ACHN (cell line): ENCODE data around the gene ATF7.
A peak's percentile ranks its signal among the peaks of the same experiment; 100 is the strongest.

Experiments used
- DNase-seq: peaks from one replicate; pipeline ENCODE4 v3.0.0-alpha.2; 2015
- in situ Hi-C: cut with HindIII; loops from 2 replicates; pipeline ENCODE4 v1.10.0; 2017; ENCODE audit warnings: low sequenced_read_pairs, low pct_ligation_motif_present, low pct_unique_long_range_greater_than_20kb

The ATF7 gene

DNA sequence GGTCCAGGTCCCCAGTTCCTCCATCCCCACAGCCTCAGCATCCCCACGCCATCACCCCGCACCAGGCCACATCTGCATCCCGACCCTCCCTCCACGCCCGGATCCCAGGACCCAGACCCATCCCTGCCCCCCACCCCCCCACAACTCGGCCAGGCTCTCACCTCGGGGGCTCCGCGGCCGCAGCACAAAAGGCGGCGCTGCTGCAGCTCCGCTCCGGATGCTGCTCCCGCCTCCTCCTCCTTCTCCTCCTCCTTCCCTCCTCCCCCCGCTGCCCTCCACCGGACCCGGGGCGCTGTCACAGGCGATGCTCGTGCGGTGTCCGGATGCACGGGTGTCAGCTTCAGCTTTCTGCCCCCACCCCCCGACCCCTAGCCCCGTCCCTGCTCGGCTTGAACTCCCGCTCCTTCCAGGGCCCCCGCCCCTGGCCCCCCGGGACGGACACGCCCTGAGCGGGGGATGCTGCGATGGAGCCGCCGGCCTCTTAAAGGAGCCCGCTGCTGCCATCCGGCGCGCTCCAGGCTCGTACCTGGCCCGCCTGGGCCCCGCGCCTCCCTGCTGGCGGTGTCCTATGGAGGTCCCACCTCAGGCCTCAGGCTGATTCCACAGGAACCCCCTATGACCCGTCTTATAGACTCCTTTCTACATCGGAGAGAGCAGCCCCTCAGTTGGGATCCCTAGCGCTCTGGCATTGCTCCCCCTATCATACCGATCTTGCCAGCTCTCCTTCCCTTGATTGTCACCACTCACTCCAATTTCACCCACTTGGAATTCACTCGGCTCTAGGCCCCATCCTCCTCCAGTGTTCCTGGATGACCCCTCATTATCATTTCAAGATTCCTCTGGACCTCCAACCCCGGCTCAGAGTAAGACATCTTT, 126.7 kb downstream of the ATF7 start, which contains the start of gene MAP3K12:
TSS of gene MAP3K12 (minus strand) at position 193 of the 876 bp plus-strand sequence. CDS start 12,067 bp downstream, outside the sequence.
- in situ Hi-C loops: no loop called here
- DNase-seq: peak; percentile 80

DNA sequence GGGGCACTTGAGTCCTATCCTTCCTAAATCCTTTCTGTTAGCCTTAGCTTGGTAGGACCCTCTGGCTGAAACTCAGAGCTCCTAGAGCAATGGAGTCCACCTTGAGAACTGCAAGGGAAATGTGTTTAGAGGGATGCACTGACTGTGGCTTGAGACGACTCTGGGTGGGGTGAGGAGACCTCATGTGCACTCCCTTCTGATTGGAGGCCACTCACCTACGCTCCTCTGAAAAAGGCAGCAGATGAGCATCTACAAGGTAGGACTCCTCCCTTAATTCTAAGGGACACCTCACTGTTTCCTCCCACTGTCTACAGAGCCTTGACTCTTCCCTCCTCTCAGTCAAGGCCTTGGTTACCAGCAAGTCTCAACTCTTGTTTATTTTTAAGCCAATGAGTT, 127.9 kb downstream of the ATF7 start:
- in situ Hi-C loops: no loop called here
- no peak for DNase-seq

DNA sequence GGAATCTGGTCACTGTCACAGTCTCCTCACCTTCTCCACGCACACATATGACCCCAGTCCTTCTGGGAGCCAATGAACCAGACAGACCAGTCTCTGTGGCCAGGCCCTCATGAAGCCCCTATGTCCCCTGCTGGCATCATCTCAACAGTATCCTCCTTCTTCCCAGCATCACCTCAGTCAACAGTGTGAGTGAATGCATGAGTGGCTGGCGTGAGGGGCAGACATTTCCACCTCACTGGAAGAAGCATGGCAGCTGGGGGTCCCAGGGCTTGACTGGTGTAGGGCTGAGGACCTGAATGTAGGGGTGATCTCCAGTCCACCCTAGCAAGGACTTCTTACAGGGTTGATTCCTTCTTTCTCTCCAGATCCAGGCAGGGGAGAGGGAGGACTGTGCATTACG, 128.7 kb downstream of the ATF7 start:
- in situ Hi-C loops: no loop called here
- no peak for DNase-seq

DNA sequence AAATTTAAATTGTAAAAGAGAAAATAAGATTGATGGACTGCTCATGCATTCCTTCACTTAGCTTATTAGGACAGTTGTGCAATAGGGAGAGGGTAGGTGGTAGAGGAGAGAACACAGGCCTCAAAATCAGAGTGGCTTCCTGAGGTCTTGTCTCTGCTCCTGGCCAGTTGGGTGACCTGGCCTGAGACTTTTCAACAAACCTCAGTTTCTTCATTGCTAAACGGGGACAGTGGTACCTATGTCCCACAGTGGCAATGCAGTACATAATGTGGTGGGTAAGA, 129.5 kb downstream of the ATF7 start:
- in situ Hi-C loops: no loop called here

DNA sequence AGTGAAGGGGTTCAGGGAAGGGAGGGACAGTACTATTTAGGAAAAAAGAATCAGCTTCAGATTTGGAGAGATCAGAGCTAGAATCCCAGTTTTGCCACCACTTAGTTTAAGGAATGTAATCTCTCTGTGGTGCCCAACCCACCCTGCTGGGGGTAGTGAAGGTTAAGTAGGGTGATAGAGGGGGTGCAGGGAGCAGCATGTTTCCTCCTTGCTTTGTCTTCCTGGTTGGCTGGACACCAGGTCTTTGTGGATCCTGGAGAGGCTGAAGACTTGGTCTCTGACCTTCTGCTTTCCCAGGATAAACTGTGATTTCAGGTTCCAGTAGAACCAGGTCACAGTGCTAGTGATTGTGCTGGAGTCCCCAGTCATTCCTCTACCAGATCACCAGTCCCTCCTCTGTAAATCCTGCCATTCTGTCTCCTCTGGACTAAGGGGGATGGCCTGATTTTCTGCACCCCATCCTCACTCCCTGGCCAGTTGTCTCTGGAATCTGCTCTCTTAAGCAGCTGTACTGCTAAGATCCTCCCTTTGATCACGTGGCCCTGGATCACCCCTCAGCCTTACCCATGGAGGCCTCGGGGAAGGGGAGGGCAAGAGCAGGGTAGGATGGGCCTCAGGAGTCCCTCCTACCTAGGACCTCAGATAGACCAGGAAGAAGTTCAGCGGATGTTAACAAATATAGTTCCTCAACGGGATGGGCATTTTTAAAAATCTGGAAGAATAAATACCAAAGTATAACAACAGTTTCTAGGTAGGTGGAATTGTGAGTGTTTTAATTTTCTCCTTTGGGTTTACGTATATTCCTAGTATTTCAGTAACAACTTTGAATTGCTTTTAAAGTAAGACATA, 130.1 kb downstream of the ATF7 start:
- DNase-seq: peak; percentile 95
- in situ Hi-C loops: no loop called here

More for the DNA sequence above, 129.5 kb downstream of the ATF7 start:
- no peak for DNase-seq

DNA sequence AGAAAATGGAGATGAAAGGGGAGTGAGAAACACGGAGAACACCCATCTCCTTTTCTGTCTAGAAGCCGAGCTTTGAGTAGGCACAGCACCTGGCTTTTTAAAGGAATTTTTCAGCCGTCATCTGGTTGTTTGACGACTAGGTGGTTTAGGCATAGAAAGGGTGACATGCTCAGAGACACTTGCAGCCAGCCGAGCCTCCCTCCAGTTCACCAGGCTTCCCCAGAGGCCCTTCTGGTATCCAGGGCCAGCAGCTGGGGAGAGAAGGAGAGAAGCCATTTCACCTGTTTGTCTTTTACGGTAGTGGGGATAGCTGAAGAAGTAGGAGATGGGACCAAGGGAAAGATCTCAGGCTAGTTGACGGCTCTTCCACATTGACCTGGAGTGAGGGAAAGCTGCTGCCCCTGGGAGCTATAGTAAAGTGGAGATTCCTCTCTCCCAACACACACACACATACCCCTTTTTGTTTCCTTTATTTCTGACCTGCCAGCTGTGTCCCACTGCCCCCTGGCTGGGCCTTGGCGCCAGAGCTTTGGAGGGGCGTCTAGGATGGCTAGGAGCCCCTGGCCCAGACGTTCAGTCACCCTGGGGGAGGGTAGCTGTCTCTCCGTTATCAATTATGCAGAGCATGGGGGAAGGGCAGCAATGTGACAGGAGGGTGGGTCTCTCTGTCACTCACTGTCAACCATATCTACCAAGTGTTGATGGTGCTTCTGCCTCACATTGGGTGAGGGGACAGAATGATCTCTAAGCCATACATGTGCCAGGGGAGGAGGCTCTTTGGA, 132.4 kb downstream of the ATF7 start:
- DNase-seq: no peak
- in situ Hi-C loops: no loop called here

DNA sequence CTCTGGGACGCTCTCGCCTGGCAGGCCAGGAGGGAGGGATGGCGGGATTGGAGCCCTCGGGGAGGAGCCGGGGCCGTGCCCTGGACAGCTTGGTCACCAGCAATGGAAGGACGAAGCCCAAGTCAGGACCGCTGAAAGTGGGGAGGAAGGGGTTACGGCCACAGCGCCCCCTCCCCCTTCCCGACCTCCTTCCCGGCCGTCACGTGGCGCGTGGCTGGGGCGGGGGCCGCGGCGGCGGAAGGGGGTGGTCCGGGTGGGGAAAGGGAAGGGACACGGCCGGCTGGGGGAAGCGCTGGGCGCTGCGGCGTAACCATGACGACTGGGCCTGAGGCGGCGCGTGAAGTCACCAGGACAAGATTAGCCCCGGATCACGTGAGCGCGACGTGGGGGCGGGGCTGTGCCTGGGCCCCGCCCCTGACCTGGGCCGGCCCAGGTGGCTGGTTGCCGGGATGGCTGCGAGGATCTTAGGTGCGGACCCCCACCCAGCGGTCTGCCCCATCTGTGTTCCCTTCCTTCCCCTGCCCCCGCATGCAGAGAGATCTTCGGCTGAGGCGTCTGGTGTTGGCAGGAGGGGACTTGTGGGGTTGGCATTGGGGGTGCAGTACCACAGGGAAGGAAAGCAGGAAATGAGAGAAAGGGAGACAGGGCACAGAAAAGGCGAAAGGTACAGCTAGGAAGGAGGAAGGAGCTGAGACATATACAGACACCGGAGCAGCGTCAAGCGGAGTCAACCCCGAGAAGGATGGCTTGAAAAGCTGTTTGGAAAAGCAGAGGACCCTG, 133.2 kb downstream of the ATF7 start:
- peak; percentile 96 for DNase-seq
- in situ Hi-C loops: no loop called here

DNA sequence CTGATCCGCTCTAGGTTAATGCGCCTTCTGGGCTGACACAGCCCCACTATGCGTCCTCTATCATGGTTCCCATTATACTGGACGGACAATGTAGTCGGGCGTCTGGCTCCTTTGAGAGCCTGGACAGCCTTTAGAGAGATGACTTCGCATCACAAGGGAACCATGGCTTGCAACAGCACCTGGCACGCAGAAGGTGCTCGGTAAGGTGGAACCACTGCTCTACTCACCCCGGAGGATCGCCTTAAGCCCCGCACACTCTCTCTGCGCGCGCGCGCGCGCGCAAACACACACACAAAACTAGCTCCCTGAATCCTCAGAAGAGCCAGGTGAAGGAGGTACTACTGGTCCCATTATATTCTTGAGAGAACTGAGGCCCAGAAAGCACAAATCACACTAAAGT, 134.0 kb downstream of the ATF7 start:
- in situ Hi-C loops: no loop called here
- no peak for DNase-seq

DNA sequence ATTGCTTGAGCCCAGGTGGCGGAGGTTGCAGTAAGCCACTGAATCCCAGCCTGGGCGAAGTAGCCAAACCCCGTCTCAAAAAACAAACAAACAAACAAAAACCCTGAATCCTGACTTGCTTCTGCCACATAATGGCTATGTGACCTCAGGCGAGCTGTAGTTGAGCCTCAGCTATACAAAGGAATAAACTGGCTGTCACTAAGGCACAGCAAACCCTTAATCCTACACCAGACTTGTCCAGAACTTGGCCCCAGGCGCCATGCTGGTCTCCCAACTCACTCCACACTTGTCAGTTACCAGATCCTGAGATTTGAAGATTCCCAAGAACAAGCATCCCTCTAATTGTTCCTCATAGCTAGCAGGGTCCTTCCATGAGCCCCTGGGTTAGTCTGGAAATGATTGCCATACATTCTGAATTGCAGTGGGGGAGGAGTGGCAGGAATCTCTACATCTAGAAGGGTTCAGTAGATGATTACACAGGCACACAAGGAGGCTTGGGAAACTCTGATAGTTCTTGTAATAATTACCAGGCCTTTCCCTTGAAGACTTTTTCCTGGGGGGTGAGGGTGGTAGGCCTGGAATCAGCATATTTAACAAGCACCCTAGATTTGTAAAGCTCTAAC, 136.8 kb downstream of the ATF7 start:
- peak; percentile 67 for DNase-seq
- in situ Hi-C loops: no loop called here

DNA sequence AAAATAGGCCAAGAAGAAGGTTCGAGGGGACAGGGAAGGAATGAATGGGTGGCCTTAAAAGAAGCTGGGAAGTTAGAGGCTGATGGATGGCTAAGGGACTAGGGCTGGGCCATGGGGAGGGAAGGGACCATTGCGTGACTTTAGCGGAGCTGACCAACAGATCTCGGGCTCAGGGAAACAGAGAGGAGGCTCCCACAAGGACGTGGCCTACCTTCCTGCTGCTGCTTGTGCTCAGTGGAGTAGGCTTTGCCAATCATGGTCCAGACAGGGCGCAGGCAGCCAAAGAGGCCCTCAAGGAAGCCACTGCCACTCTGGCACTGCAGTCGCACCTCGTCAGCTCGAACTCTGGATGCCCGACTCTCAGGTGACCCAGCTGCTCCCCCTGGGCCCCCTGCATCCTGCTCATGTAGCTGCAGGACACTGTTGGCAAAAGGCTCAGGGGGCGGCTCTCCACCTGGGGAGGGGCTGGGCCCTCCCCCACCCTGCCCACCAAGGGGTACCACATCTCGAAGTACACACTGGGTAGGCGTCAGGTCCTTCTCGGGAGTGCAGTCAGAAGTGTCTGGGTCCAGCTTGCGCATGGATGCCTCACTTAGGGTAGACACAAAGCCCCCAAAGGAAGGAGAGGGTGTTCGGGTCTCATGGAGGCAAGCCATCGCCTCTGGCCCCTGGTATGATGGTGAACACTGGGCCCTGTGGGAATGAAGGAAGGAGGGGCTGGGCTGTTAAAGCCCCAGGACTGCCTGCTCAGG, 139.3 kb downstream of the ATF7 start:
- in situ Hi-C loops: no loop called here
- no peak for DNase-seq

DNA sequence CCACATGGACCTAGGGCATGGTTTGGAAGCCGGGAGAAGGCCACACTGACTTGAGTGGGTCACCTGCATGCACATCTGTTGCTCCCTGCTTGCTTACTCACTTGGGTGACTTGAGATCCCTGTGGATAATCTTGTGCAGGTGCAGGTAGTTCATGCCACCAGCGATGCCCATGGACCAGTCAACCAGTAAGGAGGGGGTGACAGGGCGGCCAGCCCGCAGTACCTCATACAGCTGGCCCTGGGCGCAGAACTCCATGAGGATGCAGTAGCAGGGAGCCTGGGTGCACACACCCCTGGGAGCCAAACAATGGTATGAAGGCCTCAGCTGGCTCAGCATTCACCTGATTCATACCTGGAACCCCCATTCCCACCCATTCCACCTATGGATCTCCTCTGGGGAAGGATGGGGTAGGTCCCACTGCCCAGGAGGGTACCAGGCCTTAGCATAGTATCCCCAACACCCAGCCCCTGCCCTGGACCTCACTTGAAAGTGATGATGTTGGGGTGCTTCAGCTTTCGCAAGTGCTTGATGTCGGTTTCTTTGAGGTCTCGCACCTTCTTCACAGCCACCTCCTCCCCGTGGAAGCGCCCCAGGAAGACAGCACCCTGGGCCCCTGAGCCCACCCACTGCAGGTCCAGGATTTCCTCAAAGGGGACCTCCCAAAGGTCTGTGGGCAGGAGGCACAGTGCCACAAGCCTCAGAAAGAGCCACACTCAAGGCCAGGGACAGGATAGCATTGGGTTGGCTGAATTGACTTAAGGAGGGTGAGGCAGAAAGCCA, 140.0 kb downstream of the ATF7 start:
- in situ Hi-C loops: no loop called here
- no peak for DNase-seq

DNA sequence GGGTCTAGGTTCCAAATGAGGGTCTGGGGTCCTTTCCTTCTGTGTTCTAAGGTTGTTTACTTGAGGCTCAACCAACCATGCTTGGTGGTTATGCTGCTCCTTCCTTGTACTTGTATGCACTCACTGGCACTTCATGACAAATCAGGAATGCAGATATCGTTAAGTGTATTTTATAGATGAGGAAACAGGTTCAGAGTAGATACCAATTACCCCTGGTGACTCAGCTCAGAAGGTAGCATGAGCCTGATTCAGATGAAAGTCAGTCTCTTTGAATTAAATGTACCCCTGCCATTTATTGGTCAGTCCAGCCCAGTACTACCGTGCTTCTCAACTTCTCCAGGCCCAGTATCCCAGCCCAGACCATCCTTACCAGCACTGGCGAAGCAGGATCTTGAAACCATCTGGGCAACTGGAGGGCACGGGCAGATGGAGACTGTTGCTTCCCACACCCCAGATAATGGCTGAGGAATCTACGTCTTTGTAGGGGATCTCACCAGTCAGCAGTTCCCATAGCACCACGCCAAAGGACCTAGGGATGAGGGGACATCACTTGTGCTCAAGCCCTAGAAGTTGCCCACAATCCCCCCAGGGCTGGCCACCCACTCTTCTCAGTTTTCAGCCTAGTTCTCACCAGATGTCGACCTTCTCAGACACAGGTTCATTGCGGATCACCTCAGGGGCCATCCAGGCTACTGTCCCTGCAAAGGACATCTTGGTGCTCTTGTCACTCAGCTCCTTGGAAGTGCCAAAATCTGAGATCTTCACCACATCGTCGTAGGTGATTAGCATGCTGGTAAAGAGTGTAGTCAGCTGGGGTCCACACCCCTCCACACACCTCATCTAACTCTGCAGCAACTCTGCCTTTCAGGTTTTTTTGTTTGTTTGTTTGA, 141.3 kb downstream of the ATF7 start:
- DNase-seq: no peak
- in situ Hi-C loops: no loop called here

DNA sequence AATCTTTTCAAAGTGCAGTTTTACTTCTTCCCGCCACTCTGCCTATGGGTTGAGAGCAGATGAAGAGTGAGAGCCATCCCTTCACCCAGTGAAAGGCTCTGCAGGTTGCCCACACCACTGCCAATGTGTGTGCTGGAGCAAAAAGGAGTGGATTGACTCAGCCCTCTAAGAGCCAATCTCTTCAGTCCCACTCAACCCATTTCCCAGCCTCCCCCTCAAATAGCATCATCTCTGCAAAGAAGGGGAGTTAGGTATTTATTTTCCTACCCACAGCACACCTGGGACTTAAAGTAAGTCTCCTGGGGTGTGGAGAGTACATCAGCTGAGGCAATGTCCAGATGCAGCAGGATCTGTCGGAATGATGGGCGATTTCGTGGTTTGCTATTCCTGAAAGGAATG, 142.2 kb downstream of the ATF7 start:
- DNase-seq: no peak
- in situ Hi-C loops: no loop called here

DNA sequence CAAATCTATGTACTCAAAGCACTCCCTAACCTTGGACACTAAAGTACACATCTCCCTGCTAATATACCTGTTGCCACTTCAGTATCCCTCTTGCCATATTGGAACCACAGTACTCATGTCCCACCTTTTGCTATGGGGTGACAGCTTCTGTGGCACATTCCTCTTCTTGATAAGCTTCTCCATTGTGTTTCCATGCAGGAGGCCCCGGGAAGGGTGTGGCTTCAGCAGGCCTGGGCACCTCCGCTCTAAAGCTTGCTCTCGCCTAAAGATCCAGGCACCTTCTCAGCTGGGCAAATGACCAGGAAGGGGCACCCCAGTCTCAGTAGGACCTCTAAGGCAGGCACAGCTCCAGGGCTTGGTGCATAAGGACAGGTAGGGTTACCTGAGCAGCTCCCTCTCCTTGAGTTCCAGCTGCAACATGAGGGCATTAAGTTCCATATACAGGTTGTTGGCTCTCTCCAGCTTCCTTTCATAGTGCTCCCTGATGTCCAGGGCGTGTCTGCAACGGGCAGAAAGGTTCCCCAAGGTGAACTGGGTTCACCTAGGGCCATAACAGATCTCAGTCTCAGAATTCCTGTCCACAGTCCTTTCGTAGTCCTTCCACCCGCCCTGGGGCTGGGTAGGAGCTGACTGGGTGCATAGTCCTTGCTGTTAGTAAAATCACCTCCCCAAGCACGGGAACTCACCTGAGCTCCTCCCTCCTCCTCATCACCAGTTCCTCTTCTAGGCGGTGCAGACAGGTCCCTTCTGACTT, 142.8 kb downstream of the ATF7 start:
- no peak for DNase-seq
- in situ Hi-C loops: no loop called here

DNA sequence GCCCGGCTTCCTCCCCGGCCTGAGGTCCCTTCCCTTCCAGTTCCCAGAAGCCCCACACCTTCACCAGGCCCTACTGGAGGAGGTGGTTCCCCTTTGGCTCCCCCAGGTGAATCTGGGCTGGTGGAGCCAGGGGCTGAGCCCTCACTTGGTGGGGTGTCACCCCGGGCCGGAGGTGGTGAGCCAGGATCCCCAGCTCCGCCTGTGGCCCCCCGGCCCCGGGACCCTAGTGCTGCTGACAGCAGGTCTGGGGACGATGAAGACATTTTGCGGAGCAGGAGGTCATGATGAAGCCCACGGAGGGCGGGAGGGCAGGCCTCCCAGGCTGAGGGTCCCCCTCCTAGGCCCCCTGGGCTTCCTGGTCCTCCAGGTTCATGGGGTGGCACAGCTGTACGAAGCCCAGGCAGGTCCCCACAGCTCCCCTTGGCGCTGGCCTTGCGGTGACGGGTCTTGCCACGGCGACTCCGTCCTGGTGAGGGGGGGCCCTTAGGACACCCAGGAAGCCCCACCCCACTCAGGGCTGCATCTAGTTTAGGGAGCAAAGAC, 143.5 kb downstream of the ATF7 start:
- in situ Hi-C loops: no loop called here
- no peak for DNase-seq
